Urinary bladder (tissue), 4 donors: ENCODE measurements around the gene TADA2B. TPM values are rescaled to one million over a fixed set of nuclear protein-coding genes. Genes with fewer than 3 reads are reported as not detected.

Source experiments
- DNase-seq: peaks from one replicate; pipeline ENCODE4 v3.0.0-alpha.2; 2015; ENCODE audit errors: extremely low spot score
- H3K27ac ChIP-seq: one replicate; pipeline ENCODE4 v1.5.1; 2013; ENCODE audit warnings: low read depth, mild to moderate bottlenecking, moderate library complexity
- H3K36me3 ChIP-seq: one replicate; pipeline ENCODE4 v1.6.1; 2013; ENCODE audit warnings: mild to moderate bottlenecking, moderate library complexity; ENCODE audit not compliant: insufficient read depth
- H3K4me1 ChIP-seq: one replicate; pipeline ENCODE4 v1.6.1; 2013; ENCODE audit warnings: mild to moderate bottlenecking, moderate library complexity; ENCODE audit not compliant: insufficient read depth
- H3K4me3 ChIP-seq: one replicate; pipeline ENCODE4 v1.5.1; 2013; ENCODE audit warnings: low read depth, low read length
- WGBS: extraction: QIAGEN DNeasy Blood & Tissue Kit; methylation state at CpG from one replicate; pipeline ENCODE4 v1.1.7; 2013; 5-methylcytosine and 5-hydroxymethylcytosine counted together
- polyA plus RNA-seq: library from polyadenylated mRNA; stranded (reverse); fragments of 200-250 nt; gene quantifications from one replicate; pipeline ENCODE4 v1.2.3, GENCODE V29; 2013
- total RNA-seq: library from RNA; depleted of rRNA; stranded (reverse); fragments of >200 nt; gene quantifications from one replicate; pipeline ENCODE4 v1.2.3, GENCODE V29; 2014
- donor health status: healthy with polysubstance abuse.
- donor health status: healthy.

TADA2B gene
- total and polyA plus RNA-seq, 2 donors, result 12.7 to 23.5 TPM

GRCh38 chr4:7037425-7037824 is 5.7 kb upstream of the TADA2B start:
- H3K4me3 ChIP-seq, result no peak overlapping the region
- H3K4me1 ChIP-seq, result no peaks in the 10 kb centered on the region
- H3K36me3 ChIP-seq, result no peaks in the 10 kb centered on the region
- no peak overlapping the region for H3K27ac ChIP-seq
- WGBS, result 68% methylated on average over 6 of the region's 6 CpGs
- DNase-seq, result no peak

GRCh38 chr4:7040765-7041164 is 2.4 kb upstream of the TADA2B start:
- DNase-seq, result no peak
- Histone ChIP-seq H3K4me1 (no peaks in the 10 kb centered on the region), H3K4me3 (no peak overlapping the region), H3K27ac (no peak overlapping the region), H3K36me3 (no peaks in the 10 kb centered on the region)
- 88% methylated on average over 4 of the region's 4 CpGs for WGBS

GRCh38 chr4:7041246-7041645 is 1.9 kb upstream of the TADA2B start:
- no peak overlapping the region for H3K27ac ChIP-seq
- H3K36me3 ChIP-seq, result no peaks in the 10 kb centered on the region
- H3K4me1 ChIP-seq, result no peaks in the 10 kb centered on the region
- no peak for DNase-seq
- 92% methylated on average over 19 of the region's 19 CpGs for WGBS
- H3K4me3 ChIP-seq, result no peak overlapping the region

- Histone ChIP-seq H3K36me3 (no peaks in the 10 kb centered on the region), H3K27ac (peak overlapping the region; percentile 27), H3K4me1 (no peaks in the 10 kb centered on the region), H3K4me3 (peak overlapping the region; percentile 54)
- 18% methylated on average over 42 of the region's 42 CpGs for WGBS
- no peak for DNase-seq
Observed at GRCh38 chr4:7041801-7042502, 1.2 kb upstream of the TADA2B start.

- H3K36me3 ChIP-seq, result no peaks in the 10 kb centered on the region
- peak overlapping the region; percentile 91 for H3K4me3 ChIP-seq
- DNase-seq, result peak; percentile 89
- H3K27ac ChIP-seq, result peak overlapping the region; percentile 27
- under 1% methylated on average over 90 of the region's 90 CpGs for WGBS
- H3K4me1 ChIP-seq, result no peaks in the 10 kb centered on the region
Observed at GRCh38 chr4:7042503-7043283, 479 bp upstream of the TADA2B start.

GRCh38 chr4:7044137-7044930 is 1.2 kb downstream of the TADA2B start:
- no peaks in the 10 kb centered on the region for H3K4me1 ChIP-seq
- DNase-seq, result no peak
- WGBS, result 14% methylated on average over 29 of the region's 29 CpGs
- no peak overlapping the region for H3K27ac ChIP-seq
- no peaks in the 10 kb centered on the region for H3K36me3 ChIP-seq
- peak overlapping the region; percentile 91 for H3K4me3 ChIP-seq

- Histone ChIP-seq H3K36me3 (no peaks in the 10 kb centered on the region), H3K4me3 (no peak overlapping the region), H3K4me1 (no peaks in the 10 kb centered on the region), H3K27ac (no peak overlapping the region)
- DNase-seq, result no peak
- 86% methylated on average over 8 of the region's 8 CpGs for WGBS
Observed at GRCh38 chr4:7045553-7045952, 2.4 kb downstream of the TADA2B start.

- no peak overlapping the region for H3K27ac ChIP-seq
- 76% methylated on average over 23 of the region's 23 CpGs for WGBS
- DNase-seq, result no peak
- no peaks in the 10 kb centered on the region for H3K4me1 ChIP-seq
- H3K36me3 ChIP-seq, result no peaks in the 10 kb centered on the region
- no peak overlapping the region for H3K4me3 ChIP-seq
Observed at GRCh38 chr4:7045961-7046921, 3.1 kb downstream of the TADA2B start.

- Histone ChIP-seq H3K4me3 (no peak overlapping the region), H3K36me3 (no peaks in the 10 kb centered on the region), H3K27ac (no peak overlapping the region), H3K4me1 (no peaks in the 10 kb centered on the region)
- WGBS, result 91% methylated on average over 9 of the region's 9 CpGs
- no peak for DNase-seq
Observed at GRCh38 chr4:7046971-7047370, 3.8 kb downstream of the TADA2B start.

- 92% methylated on average over 12 of the region's 12 CpGs for WGBS
- no peak overlapping the region for H3K27ac ChIP-seq
- H3K4me1 ChIP-seq, result no peaks in the 10 kb centered on the region
- H3K4me3 ChIP-seq, result no peak overlapping the region
- no peaks in the 10 kb centered on the region for H3K36me3 ChIP-seq
- DNase-seq, result no peak
Observed at GRCh38 chr4:7048642-7049041, 5.5 kb downstream of the TADA2B start.

GRCh38 chr4:7049295-7049694 is 6.1 kb downstream of the TADA2B start:
- 96% methylated on average over 4 of the region's 4 CpGs for WGBS
- Histone ChIP-seq H3K4me1 (no peaks in the 10 kb centered on the region), H3K4me3 (no peak overlapping the region), H3K36me3 (no peaks in the 10 kb centered on the region), H3K27ac (no peak overlapping the region)
- no peak for DNase-seq

GRCh38 chr4:7049739-7050138 is 6.6 kb downstream of the TADA2B start:
- no peak for DNase-seq
- no peaks in the 10 kb centered on the region for H3K4me1 ChIP-seq
- WGBS, result 93% methylated on average over 11 of the region's 11 CpGs
- H3K36me3 ChIP-seq, result no peaks in the 10 kb centered on the region
- H3K27ac ChIP-seq, result no peak overlapping the region
- H3K4me3 ChIP-seq, result no peak overlapping the region
